GM21515 (cell line): Measurements from ENCODE around the gene DMRTC2.

Experiments
- ATAC-seq: cut with Tn5 transposase; IDR thresholded peaks from one replicate; pipeline ENCODE4 v1.9.1; 2021; ENCODE audit not compliant: unreplicated experiment

Gene DMRTC2

DNA sequence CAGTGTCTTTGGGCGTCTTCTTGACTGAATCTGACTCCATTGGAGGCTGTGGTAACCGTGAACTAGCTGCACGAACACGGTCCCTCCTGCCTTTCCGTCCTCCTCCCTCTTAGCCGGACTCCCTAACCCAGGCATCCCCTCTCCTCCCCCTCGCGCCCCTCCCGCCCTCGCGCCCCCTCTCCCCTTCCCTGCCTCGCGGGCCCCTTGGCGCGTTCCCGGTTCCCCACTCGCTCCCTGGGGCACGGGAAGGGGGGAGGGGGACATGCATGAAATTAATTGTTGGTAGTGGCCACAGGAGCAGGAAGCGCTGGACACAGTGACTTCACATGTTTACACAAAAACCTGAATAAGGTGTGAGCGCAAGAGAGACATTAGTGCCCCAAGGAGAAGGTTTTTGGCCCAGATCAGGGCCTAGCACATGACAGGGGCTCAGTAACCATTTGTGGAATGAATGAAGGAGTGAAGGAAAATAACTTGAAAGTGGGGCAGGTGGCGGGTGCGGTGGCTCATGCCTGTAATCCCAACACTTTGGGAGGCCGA, 279 bp downstream of the DMRTC2 start:
- ATAC-seq = no peak

GRCh38 chr19:41847351-41848105, 2.7 kb downstream of the DMRTC2 start:
- ATAC-seq = no peak

GRCh38 chr19:41848666-41849065, 3.8 kb downstream of the DMRTC2 start:
- ATAC-seq = no peak

DNA sequence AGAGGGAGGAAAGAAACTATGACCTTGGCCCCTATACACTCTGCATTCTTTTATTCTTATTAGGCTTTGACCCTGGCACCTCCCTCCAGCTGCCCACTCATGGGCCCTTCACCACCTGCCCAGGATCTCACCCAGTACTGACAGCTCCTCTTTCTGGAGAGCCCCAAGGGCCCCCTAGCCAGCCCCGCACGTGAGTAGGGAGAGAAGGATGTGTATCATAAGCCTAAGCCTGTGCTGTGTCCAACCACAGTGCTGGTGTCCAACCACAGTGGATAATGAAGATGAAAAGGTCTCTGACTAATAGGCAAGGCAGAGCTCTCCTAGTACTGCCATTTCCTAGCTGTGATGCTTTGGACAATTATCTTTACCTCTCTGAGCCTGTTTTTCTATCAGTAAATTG, 4.2 kb downstream of the DMRTC2 start:
- ATAC-seq = no peak

GRCh38 chr19:41850381-41850780, 5.5 kb downstream of the DMRTC2 start:
- no peak for ATAC-seq

DNA sequence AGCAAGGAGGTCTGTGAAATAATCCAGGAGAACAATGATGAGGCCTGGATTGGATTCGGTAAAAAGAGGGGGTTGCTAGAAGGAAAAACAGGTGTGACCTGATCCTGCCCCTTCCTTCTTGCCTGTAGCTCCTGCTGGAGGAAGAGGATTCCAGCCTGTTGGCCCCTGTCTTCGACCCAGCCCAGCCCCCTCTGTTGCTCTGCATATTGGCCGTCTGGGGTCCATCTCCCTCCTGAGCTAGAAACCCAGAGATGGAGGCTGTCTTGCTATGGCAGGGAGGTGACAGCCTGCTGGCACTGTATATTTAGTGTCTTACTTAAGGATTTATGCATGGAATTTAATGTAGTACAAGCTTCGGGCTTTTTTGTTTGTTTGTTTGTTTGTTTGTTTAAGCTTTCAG, 6.6 kb downstream of the DMRTC2 start:
- ATAC-seq = no peak

GRCh38 chr19:41853344-41853743, 8.5 kb downstream of the DMRTC2 start:
- no peak for ATAC-seq

DNA sequence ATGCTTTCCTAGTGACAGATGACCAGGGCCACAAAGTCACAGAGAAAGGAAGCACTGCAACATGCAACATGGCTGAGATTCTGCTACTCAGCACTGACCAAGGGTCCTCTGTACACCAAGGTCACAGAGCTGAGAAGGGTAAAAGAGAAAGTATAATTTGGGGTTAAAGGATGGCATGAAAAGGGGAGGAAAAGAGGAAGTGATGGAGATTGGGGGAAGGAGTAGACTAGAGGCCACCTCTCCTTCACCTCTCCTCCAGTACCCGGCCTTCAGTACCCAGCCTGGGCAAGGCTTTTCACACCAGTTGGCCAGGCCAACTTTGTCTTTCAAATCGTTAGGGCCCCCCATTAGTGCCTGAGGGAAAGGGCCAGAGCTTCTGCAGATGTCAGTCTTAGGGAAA, 8.9 kb downstream of the DMRTC2 start:
- no peak for ATAC-seq

GRCh38 chr19:41859213-41859617, 14.4 kb downstream of the DMRTC2 start:
- ATAC-seq = no peak

GRCh38 chr19:41859618-41860418, 15.0 kb downstream of the DMRTC2 start, which contains the start of gene RPS19:
TSS of gene RPS19 (plus strand) at chr19:41860255. CDS start at chr19:41860775, 520 bp downstream.
- peak; percentile 74 for ATAC-seq

GRCh38 chr19:41860419-41861115, 15.7 kb downstream of the DMRTC2 start:
- no peak for ATAC-seq

- no peak for ATAC-seq
Observed at GRCh38 chr19:41861116-41861768, 16.4 kb downstream of the DMRTC2 start.

- ATAC-seq = no peak
Observed at GRCh38 chr19:41861846-41862245, 17.0 kb downstream of the DMRTC2 start.

- ATAC-seq = no peak
Observed at GRCh38 chr19:41862445-41862986, 17.7 kb downstream of the DMRTC2 start.

DNA sequence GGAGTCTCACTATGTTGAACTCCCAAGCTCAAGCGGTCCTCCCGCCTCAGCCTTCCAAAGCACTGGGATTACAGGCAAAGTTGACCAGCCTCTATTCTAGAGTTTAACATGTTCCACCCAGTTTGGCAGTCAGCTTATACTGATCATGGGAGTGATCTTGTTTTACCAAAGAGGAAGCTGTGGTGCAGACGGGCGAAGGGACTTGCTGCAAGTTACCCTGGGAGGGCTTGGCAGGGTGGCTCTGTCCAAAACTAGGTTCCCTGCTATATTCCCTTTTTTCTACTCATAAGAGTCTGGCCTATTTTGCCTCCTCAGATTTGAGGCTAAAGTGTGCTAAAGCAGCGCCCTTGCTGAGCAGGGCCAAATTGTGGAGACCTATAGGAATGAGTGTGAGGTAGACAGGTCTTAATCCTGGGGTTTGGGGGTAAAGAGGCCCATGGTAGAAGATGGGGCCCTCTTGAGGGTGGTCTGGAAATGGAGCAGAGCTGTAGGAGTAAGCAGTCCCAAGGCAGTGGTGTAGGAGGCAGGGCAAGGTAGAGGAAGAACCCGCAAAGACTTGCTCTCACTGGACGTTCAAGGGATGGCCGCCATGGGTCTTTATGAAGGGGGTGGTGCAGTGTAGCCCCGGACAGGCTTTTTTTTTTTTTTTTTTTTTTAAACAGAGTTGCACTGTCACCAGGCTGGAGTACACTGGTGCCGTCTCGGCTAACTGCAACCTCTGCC, 18.5 kb downstream of the DMRTC2 start:
- ATAC-seq = no peak

- ATAC-seq = no peak
Observed at GRCh38 chr19:41864374-41864773, 19.5 kb downstream of the DMRTC2 start.

- ATAC-seq = no peak
Observed at GRCh38 chr19:41866284-41866683, 21.4 kb downstream of the DMRTC2 start.

GRCh38 chr19:41868120-41868988, 23.5 kb downstream of the DMRTC2 start:
- ATAC-seq = no peak

DNA sequence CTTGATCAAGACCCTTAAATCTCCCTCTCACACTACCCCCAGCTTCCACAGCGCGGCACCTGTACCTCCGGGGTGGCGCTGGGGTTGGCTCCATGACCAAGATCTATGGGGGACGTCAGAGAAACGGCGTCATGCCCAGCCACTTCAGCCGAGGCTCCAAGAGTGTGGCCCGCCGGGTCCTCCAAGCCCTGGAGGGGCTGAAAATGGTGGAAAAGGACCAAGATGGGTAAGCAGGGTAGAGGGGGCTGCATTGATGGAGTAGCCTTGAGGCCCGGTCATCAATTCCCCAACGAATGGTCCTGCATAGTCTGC, 24.1 kb downstream of the DMRTC2 start:
- no peak for ATAC-seq
